HG03175 (cell line): Measurements from ENCODE around the gene GBA2.
A peak's percentile ranks its signal among the peaks of the same experiment; 100 is the strongest.

Source experiments
- ATAC-seq: cut with Tn5 transposase; IDR thresholded peaks from one replicate; pipeline ENCODE4 v1.9.1; 2021; ENCODE audit warnings: mild to moderate bottlenecking, moderate library complexity; ENCODE audit not compliant: unreplicated experiment

The GBA2 gene

DNA sequence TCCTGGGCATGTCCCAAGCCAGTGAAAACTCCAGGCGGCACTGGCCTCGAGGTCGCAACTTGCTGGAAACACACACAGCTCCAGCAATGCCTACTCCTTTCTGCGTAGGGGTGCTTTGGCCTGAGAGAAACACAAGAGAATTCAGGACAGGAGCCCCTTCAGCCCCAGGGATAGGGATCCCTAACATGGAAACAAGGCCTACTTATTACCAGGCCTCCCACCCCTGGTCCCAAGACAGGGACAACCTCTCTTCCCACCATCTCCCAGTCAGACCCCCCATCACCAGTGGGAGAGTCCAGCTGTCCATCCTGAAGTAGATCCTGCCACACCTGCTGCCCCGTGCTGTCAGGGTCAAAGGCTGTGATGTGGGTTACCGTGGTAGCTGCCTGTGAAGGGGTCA is 8.8 kb downstream of the GBA2 start:
- no peak for ATAC-seq

DNA sequence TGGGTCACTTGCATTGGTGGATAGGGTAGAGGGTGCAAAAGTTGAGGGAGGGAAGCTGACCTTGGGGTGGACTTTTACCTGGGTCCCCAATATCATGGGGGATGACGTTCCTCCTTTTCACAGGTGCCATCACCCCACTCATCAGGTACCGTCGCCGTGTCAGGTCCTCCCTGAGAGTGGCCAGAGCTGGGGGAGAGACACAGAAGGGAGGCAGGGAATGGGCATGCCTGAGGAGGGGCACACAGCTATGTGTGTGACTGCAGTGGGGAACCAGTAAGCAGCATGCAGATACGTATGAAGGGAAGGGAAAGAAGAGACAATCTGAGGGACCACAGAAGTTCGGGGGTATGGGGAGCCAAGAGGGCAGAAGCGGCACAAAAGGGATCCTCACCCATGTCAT is 10.1 kb downstream of the GBA2 start:
- no peak for ATAC-seq

DNA sequence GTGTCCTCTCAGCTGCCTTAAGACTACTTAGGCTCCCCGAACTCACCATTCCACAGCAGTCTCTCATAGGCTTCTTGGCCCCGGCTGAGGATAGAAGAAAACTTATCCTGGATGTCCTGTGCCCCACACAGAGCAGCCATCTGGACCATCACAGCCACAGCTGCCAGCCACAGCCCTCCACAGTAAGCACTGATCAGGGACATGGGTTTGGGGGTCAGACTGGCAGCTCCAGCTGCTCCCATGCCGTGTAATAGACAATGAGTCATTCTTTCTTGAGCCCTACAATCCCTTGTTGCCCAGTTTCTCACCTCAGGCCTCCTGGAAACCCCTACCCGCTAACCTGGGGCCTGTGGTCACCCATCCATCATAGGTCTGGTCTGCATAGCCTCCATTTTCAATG is 10.8 kb downstream of the GBA2 start:
- ATAC-seq: no peak

DNA sequence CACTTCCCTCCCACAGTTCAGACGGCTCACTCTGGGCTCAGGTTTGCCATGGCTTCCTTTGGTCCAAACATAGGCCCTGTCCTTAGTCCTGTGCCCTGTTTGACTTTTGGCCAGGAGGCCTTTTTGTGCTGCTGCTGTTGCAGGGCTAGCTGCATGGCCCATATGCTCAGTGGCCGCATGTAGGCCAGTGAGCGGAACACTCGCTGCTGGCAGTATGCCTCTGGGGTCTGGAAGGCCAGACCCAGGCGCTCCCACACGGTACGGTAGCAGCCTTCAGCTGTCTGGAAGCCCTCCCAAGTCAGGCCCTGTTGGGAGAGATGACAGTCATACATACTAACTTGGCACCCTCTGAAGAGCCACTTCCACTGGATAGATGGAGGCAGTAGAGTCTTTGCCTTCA is 11.9 kb downstream of the GBA2 start:
- no peak for ATAC-seq

DNA sequence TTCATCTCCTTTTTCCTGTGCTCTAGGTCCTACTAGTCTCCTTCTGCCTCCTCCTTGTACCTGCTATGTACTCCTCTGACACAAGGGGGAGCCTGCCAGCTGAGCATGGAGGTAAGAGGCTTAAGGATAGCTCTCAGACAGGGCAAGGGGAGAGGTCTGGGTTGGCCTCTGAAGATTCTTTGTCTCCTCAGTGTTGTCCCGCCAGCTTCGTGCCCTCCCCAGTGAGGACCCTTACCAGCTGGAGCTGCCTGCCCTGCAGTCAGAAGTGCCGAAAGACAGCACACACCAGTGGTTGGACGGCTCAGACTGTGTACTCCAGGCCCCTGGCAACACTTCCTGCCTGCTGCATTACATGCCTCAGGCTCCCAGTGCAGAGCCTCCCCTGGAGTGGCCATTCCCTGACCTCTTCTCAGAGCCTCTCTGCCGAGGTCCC is 12.8 kb downstream of the GBA2 start:
- ATAC-seq: no peak

DNA sequence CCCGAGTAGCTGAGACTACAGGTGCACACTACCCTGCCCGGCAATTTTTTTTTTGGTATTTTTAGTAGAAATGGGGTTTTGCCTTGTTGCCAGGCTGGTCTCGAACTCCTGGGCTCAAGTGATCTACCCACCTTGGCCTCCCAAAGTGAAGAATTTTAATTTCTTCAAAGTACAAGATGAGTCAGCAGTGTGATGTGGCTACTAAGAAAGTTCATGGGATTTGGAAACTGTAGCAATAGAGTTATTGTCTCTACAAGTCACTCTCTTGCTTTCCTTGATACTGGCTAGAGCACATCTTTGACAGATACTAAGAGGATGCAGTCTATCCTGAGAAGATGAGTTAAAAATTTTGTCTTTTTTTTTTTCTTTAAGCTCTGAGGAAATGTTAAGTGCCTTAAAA is 14.9 kb downstream of the GBA2 start:
- ATAC-seq: no peak

DNA sequence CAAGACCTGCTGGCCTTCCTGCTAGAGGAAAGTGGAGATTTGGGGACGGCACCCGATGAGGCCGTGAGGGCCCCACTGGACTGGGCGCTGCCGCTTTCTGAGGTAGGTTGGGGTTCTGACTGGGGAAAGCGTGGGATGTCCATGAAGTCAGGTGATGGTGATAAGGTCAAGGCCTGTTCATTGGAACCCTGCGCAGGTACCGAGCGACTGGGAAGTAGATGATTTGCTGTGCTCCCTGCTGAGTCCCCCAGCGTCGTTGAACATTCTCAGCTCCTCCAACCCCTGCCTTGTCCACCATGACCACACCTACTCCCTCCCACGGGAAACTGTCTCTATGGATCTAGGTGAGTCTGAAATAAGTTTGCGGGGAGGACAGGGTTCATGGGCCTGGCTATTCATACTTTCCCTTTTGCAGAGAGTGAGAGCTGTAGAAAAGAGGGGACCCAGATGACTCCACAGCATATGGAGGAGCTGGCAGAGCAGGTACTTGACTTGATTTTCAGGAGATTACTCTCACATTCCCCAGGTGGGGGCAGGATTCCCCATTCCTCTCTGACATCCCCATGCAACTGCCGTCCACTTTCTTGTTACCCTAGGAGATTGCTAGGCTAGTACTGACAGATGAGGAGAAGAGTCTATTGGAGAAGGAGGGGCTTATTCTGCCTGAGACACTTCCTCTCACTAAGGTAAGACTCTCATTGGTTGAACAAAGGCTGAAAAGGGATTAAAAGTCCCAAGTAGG is 16.1 kb downstream of the GBA2 start:
- peak; percentile 1 for ATAC-seq

DNA sequence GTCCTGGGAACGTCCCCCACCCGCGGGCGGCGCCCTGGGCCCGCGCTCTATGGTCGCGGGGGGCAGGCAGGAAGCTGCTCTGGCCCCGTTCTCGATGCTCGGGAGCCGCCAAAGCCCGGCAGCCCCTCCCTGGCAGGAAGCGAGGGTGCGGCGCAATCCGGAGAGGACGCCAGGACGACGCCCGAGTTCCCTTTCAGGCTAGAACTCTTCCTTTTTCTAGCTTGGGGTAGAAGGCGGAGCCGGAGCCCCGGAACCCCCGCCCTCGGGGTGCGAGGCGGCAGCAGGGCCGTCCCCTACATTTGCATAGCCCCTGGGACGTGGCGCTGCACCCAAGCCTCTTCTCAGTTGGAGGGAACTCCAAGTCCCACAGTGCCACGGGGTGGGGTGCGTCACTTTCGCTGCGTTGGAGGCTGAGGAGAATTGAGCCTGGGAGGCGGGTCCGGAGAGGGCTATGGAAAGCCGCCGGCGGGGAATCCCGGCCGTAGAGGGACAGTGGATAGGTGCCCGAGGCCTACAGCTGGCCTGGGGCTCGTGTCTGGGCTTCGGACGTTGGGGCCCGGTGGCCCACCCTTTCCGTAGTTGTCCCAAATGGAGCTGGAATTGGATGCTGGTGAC is 16.7 kb downstream of the GBA2 start, which contains the start of the genes CREB3 and TLN1:
Gene CREB3 (plus strand): TSS at position 482 of the 615 bp plus-strand sequence. CDS start 107 bp downstream, at position 589.
Gene TLN1 (minus strand): TSS at position 11 of the 615 bp plus-strand sequence. CDS start 6,501 bp downstream, outside the sequence.
- ATAC-seq: peak; percentile 82

DNA sequence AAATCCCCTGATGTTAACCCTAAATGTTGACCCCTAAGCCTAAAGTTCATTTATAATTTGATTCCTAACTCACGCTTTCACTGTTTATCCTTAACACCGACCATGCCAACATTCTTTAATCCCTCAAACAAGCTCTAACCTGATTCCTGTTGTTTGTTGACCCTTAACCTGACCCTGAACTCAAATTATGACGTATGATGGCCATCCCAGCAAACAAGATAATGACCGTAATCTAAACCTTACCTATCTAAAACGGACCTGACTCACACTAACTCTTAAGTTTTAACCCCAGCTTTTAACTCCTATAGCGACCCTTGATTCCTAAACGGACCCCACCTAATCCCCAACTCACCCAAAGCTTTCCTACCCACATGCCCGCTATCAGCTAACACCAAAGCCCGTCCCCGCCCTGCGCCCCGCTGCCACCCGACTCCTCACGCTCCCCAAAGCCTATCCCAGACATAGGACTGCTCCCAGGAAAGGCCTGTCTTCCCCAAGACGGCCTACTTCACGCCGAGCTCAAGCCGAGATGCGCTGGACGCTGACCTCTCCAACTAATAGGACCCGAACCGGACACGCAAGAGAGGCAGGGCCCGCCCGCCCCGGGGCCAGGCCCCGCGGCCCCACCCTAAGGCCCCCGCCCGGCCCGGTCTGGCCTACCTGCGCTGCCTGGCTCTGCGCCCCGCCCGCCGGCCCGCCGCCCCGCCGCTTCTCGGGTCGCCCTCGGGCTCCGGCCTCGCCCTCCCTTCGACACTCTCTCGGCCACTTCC is 17.4 kb downstream of the GBA2 start:
- no peak for ATAC-seq

DNA sequence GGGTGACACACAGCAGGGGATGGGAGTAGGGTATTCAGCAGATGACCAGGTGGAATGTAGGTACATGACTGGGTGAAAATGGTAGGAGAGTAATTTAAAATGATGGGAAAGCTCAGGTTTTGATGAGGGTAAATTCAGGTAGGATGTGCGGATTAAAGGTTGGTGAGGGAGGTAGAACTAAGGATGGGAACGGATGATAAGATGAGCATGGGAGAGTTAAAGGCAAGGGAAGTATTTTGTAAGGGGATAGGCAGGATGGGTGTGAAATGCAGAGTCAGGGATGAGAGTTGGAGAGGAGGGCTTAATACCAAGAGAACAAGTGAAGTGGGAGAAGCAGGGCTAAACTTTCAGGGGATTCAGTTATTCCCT is 18.6 kb downstream of the GBA2 start:
- no peak for ATAC-seq

DNA sequence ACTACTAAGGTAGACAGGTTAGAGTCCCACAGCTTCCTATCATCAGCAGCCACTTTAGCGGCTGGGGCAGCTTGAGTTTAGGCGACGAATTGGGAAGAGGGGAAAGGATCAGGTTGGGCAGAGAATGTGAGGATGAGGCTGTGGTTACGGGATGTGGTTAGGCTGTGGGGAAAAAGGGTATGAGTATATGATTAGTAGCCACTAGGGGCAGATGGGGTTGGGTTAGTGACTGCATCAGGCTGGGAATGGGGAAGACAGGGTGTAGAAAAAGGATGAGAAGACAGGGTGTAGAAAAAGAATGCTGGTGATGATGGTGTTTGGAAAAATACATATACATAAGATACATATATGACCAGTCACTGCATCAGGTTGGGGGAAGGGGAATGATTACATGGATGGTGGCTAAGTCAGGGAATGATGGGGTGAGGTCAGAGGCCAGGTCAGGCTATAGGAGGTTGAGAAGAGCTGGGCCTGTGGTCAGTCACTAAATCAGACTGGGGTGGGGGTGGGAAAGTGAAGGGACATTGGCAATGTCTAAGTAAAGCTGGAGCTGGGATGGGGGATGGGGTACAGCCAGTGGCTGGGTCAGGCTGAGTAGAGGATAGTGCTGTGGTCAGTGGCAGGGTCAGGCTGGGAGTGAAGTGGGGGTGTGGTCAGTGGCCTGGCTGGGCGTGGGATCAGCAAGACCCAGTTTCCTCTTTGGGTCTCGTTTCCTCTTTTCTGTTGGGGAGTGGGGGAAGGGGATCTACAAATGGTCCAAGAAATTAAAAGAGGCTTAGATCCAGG is 19.1 kb downstream of the GBA2 start:
- ATAC-seq: no peak

DNA sequence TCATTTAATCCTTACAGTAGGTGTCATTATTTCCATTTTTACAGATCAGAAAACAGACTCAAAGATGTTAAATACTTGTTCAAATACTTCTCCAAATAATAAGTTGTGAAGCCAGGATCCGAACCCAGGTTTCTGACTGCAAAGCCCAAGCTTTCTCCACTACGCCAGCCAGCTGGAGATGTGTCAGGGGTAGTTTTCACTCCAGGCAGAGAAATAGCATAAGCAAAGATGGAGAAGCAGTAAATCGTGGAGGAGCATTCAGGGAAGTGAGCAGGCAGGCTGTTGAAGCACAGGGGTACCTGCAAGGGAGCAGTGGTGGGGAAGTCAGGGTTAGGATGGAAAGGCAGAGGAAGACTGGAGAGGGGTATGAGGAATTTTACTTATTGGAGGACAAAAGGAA is 19.9 kb downstream of the GBA2 start:
- no peak for ATAC-seq

DNA sequence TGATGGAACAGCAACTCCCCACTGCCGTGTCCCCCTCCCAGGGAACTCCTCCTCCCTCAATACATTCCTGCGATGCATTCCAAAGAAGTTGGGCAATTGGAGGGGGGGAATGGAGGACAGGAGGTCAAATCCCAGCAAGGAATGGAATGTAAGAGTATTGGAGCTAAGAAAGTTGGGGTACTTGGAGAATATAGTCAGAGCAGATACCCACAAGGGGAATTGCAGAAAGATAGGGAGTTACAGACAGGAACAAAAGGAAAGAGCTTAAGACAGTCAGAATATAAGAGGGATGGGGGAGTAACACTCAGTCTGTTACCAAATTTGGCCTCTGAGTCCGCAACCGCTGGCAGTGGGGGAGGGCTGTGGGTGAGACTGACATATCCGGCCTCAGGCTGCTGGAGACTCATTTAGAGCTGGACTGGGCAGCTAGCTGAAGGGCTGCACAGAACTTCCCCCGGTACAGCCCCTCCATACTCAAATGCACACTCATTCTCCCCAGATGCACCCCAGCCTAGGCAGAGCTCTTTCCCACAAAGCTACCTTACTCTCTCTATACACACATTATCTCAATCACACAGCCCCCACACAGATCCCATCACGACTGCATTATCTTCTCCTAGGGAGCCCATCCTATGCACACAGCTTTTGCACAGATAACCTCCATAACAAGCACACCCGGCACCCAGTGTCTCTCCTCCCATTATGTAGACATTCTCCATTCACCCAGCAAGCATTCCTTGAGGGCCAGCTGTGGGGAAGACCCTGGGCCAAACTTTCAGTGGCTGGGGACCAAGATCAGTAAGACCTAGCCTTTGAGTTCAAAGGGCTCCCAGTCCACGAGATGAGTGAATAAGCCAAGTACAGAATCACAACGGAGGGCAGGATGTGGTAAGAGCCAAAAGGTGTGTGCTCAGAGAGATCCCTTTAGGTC is 20.7 kb downstream of the GBA2 start:
- ATAC-seq: no peak

DNA sequence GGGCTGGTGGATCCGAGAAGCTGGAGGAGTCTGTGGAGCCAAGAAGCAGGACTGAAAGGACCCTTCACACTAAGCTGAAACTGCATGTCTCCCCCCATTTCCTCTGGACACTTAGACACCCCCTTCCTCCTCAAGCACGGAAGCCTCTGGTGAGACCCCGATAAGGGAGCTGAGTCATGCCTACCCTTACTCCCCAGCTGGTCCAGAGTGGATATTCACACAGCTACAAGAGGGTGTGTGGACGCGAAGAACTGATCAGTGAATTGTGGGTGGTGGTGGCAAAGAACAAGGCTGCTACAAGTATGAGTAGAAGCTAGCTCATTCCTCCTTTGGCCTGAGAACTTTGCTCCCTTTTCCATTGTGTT is 21.4 kb downstream of the GBA2 start:
- no peak for ATAC-seq

DNA sequence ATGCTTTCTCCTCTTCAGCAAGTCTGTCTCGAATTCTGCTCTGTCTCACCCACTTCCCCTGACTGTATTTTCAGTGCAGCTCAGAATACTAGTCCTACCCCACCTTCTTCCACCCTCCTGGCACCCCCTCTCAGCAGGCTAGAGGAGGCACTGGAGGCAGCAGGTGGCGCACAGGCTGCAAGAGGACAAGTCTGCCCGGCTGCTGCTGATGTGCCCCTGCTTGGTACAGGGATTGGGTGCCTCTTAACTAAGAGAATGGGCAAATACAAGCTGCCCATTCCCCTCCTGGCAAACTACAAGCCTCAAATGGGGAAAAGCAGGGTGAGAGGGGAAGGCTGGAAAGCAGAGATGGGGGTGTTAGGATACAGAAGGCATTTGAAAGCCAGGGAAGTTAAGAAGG is 22.1 kb downstream of the GBA2 start:
- ATAC-seq: no peak

DNA sequence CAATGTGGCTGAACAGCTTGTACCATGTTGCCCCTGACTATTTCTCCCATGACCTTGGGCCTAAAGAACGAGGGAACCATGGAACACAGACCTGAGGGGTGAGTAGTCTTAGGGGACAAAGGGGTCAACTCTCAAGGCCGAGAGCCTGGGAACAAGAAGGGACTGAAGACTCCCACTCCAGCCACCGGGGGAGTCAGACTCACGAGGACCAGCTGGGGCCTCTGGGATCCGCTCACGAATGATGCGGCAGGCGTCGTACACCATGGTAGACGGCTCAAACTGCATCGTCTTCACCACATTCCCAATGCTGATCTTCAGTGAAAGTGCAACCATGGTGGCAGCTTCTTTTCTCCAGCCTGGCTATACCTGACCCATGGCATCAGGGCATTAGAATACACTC is 23.7 kb downstream of the GBA2 start:
- ATAC-seq: no peak

DNA sequence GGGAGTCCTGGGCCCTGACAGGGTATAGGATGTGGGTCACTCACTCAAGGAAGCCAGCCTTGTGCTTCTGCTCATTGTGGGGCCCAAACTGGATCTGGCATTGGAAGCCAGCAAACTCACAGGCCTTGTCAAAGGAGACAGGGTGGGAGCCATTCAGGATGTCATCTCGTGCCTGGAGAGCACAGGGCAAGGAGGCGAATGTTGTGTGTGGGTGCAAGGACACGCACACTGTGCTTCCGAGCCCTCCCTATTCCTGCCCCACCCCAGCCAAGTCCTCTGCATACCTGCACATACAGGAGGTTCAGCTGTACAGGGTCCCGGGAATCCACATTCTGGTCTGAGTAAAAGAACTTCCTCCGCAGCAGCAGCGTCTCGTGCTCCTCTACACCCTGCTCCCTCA is 25.1 kb downstream of the GBA2 start:
- ATAC-seq: no peak

DNA sequence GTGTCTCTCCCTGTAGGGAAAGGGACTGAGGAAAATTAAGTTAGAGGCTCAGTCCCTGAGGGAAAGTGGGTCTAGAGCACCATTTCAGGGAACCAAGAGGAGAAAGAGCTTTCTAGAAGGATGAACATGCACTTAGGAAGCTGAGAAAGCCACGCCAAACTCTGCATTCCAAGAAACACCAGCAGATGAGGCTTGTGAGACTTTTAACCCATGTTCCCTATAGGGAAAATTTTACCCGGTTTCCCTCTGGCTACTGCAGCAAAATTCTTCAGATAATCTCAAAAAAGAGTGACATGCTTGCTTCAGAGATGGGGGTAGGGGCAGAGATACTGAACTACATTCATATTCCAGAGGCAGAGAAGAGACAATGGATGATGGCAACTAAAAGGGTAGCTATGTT is 25.6 kb downstream of the GBA2 start:
- ATAC-seq: no peak

DNA sequence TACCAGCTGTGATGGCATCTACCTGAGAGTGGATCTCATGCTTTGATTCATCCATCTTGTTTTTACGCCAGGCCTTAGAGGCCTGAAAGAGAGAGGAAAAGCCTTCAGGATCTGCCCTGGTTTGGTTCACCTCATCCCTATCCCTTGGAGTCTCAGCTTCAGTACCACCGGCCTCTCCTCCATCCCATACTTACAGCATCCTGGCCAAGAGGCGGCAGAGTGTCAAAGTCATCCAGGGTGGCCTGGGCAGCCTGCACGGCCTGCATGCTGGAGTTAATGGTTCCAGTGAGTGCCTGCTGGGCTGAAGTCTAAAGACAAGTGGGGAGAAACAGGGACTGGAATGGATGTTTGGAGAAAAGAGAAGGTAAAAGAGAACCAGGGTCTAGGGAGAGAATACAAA is 29.5 kb downstream of the GBA2 start:
- no peak for ATAC-seq
